Measurements from ENCODE around the gene DDX39B. TPM values are rescaled to one million over a fixed set of nuclear protein-coding genes. Genes with fewer than 3 reads are reported as not detected.
A peak's percentile ranks its signal among the peaks of the same experiment; 100 is the strongest.

Gene DDX39B
- total RNA-seq, 1 donor from 2014 or later = 294 TPM

DNA sequence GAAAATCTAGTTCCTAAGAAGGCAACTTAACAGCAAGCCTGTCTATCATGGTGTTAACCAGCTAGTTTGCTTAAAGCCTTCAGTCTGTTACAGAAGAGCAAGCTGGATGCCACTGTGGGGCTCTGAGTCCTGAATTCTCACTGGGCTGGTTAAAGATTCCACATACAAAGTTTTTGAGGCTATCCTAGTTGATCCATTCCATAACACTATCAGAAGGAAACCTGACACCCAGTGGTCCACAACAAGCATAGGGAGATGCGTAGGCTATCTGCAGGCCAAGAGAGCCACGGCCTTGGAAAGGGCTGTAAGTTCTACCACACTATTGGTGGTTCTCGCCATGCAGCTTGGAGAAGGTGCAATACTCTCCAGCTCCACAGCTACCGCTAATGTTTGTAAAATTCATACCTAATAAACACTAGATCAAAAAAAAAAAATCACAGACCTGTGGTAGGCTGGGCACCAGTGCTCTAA is 13.5 kb downstream of the DDX39B start:
- Histone ChIP-seq H3K9ac (ENCODE audit: low read length) (no peak overlapping the region), H2AFZ (ENCODE audit: low read depth, low read length) (no peak overlapping the region), H4K20me1 (ENCODE audit: insufficient read depth, low read length) (peaks cover 56% of the 10 kb centered on the region), H3K27ac (ENCODE audit: low read depth, low read length) (no peak overlapping the region), H3K9me3 (ENCODE audit: insufficient read depth, low read depth, low read length) (no peaks in the 10 kb centered on the region), H3K4me1 (ENCODE audit: insufficient read depth, low read length) (peaks cover 8% of the 10 kb centered on the region), H3K79me2 (ENCODE audit: insufficient read depth, low read length) (peaks cover 4% of the 10 kb centered on the region), H3K27me3 (ENCODE audit: insufficient read depth, low read length) (no peaks in the 10 kb centered on the region), H3K36me3 (ENCODE audit: insufficient read depth, low read length) (peaks cover 29% of the 10 kb centered on the region), H3K4me2 (ENCODE audit: low read length) (no peak overlapping the region), H3K4me3 (ENCODE audit: insufficient read depth, low read depth, low read length) (no peak overlapping the region)
- Mint-ChIP-seq H3K27ac (ENCODE audit: unreplicated experiment) (no peak overlapping the region), H3K36me3 (ENCODE audit: low read depth, unreplicated experiment) (peaks cover 6% of the 10 kb centered on the region), H3K9me3 (ENCODE audit: unreplicated experiment) (no peaks in the 10 kb centered on the region), H3K27me3 (ENCODE audit: low read depth, unreplicated experiment) (no peaks in the 10 kb centered on the region), H3K4me1 (ENCODE audit: low read depth, unreplicated experiment) (peaks cover 7% of the 10 kb centered on the region), H3K4me3 (ENCODE audit: unreplicated experiment) (no peak overlapping the region)
- DNase-seq (ENCODE audit: low read depth) (no peak), FAIRE-seq (no peak)
- no peak for TF ChIP-seq EZH2 (IDR thresholded peaks at IDR 0.05; ENCODE audit: insufficient read depth, low read length)
- TF ChIP-seq, protein P1, sequence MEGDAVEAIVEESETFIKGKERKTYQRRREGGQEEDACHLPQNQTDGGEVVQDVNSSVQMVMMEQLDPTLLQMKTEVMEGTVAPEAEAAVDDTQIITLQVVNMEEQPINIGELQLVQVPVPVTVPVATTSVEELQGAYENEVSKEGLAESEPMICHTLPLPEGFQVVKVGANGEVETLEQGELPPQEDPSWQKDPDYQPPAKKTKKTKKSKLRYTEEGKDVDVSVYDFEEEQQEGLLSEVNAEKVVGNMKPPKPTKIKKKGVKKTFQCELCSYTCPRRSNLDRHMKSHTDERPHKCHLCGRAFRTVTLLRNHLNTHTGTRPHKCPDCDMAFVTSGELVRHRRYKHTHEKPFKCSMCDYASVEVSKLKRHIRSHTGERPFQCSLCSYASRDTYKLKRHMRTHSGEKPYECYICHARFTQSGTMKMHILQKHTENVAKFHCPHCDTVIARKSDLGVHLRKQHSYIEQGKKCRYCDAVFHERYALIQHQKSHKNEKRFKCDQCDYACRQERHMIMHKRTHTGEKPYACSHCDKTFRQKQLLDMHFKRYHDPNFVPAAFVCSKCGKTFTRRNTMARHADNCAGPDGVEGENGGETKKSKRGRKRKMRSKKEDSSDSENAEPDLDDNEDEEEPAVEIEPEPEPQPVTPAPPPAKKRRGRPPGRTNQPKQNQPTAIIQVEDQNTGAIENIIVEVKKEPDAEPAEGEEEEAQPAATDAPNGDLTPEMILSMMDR (IDR thresholded peaks at IDR 0.05; ENCODE audit: insufficient read depth, low read depth, low read length) = no peak

DNA sequence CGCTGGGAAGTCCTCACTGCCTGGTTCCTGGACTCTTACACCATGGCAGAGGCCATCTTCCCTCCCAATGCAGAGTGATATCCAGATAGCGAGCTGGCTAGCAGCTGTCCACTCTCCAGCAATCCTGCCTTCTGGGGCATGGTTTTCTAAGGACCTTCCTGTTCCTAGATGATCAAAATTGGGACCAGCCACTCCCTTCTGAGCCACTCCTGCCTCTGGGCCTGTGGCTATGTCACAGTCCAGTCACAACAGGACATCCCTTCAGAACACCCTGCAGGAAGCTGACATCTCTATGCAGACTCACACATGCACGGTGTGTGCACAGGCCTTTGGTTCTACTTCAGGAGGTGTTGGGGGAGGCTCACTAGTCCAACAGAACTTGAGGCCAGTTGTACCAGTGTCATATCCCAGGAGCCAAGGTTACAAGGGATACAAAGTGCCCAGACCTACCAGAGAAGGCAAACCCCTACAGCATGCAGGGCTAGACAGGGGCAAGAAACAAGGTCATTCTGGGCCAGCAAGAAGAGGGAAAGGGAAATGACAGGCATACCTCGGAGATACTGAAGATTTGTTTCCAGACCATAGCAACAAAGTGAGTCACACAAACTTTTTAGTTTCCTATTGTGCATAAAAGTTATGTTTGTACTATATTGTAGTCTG is 15.7 kb downstream of the DDX39B start:
- H3K9me3 ChIP-seq (ENCODE audit: insufficient read depth, low read depth, low read length) = no peaks in the 10 kb centered on the region
- Mint-ChIP-seq H3K27ac (ENCODE audit: unreplicated experiment) (peak overlapping the region; percentile 49), H3K4me3 (ENCODE audit: unreplicated experiment) (no peak overlapping the region), H3K36me3 (ENCODE audit: low read depth, unreplicated experiment) (peaks cover 4% of the 10 kb centered on the region), H3K4me1 (ENCODE audit: low read depth, unreplicated experiment) (peaks cover 7% of the 10 kb centered on the region), H3K9me3 (ENCODE audit: unreplicated experiment) (no peaks in the 10 kb centered on the region), H3K27me3 (ENCODE audit: low read depth, unreplicated experiment) (peaks cover 4% of the 10 kb centered on the region)
- no peak for FAIRE-seq
- TF ChIP-seq EZH2 (IDR thresholded peaks at IDR 0.05; ENCODE audit: insufficient read depth, low read length) = no peak
- TF ChIP-seq, protein P1 (IDR thresholded peaks at IDR 0.05; ENCODE audit: insufficient read depth, low read depth, low read length) = no peak
- no peaks in the 10 kb centered on the region for H3K27me3 ChIP-seq (ENCODE audit: insufficient read depth, low read length)
- H3K79me2 ChIP-seq (ENCODE audit: insufficient read depth, low read length) = no peaks in the 10 kb centered on the region
- peak; percentile 25 for DNase-seq (ENCODE audit: low read depth)
- peaks cover 34% of the 10 kb centered on the region for H4K20me1 ChIP-seq (ENCODE audit: insufficient read depth, low read length)
- H2AFZ ChIP-seq (ENCODE audit: low read depth, low read length) = no peak overlapping the region
- no peak overlapping the region for H3K4me3 ChIP-seq (ENCODE audit: insufficient read depth, low read depth, low read length)
- H3K36me3 ChIP-seq (ENCODE audit: insufficient read depth, low read length) = peaks cover 10% of the 10 kb centered on the region
- H3K9ac ChIP-seq (ENCODE audit: low read length) = no peak overlapping the region
- H3K4me2 ChIP-seq (ENCODE audit: low read length) = peak overlapping the region; percentile 25
- peak overlapping the region; percentile 2 for H3K27ac ChIP-seq (ENCODE audit: low read depth, low read length)
- peaks cover 8% of the 10 kb centered on the region for H3K4me1 ChIP-seq (ENCODE audit: insufficient read depth, low read length)

DNA sequence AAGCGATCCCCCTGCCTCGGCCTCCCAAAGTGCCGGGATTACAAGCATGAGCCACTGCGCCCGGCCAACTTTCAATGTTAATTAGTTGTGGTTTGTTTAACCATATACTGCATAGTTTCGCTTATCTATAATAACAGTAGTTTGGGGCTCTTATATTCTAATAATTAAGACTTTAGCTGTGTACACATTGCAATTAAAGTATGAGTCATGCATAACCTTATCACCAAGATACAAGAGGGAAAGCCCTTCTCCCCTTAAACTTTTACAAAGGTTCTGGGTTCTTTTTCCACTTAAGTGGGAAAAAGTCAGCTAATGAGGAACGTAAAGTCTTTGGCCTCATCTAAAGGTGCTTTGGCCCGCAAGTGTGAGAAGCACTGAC is 16.3 kb downstream of the DDX39B start:
- TF ChIP-seq EZH2 (IDR thresholded peaks at IDR 0.05; ENCODE audit: insufficient read depth, low read length) = no peak
- TF ChIP-seq, protein P1 (IDR thresholded peaks at IDR 0.05; ENCODE audit: insufficient read depth, low read depth, low read length) = no peak
- Mint-ChIP-seq H3K4me1 (ENCODE audit: low read depth, unreplicated experiment) (peaks cover 7% of the 10 kb centered on the region), H3K36me3 (ENCODE audit: low read depth, unreplicated experiment) (no peaks in the 10 kb centered on the region), H3K27me3 (ENCODE audit: low read depth, unreplicated experiment) (peaks cover 5% of the 10 kb centered on the region), H3K4me3 (ENCODE audit: unreplicated experiment) (no peak overlapping the region), H3K9me3 (ENCODE audit: unreplicated experiment) (no peaks in the 10 kb centered on the region), H3K27ac (ENCODE audit: unreplicated experiment) (no peak overlapping the region)
- Histone ChIP-seq H3K36me3 (ENCODE audit: insufficient read depth, low read length) (peaks cover 5% of the 10 kb centered on the region), H3K79me2 (ENCODE audit: insufficient read depth, low read length) (no peaks in the 10 kb centered on the region), H3K4me2 (ENCODE audit: low read length) (peak overlapping the region; percentile 25), H4K20me1 (ENCODE audit: insufficient read depth, low read length) (peaks cover 28% of the 10 kb centered on the region), H3K9me3 (ENCODE audit: insufficient read depth, low read depth, low read length) (no peaks in the 10 kb centered on the region), H2AFZ (ENCODE audit: low read depth, low read length) (no peak overlapping the region), H3K4me3 (ENCODE audit: insufficient read depth, low read depth, low read length) (no peak overlapping the region), H3K9ac (ENCODE audit: low read length) (no peak overlapping the region), H3K27ac (ENCODE audit: low read depth, low read length) (peak overlapping the region; percentile 2), H3K4me1 (ENCODE audit: insufficient read depth, low read length) (peaks cover 8% of the 10 kb centered on the region), H3K27me3 (ENCODE audit: insufficient read depth, low read length) (no peaks in the 10 kb centered on the region)
- FAIRE-seq (no peak), DNase-seq (ENCODE audit: low read depth) (no peak)

All from astrocyte (in vitro differentiated cells and primary cell).